ENCODE results near the gene FRAS1. TPM values are rescaled to one million over a fixed set of nuclear protein-coding genes. Genes with fewer than 3 reads are reported as not detected.
A peak's percentile ranks its signal among the peaks of the same experiment; 100 is the strongest.
"Not testable (repeated sequence)": the region's sequence is repeated elsewhere in the genome, so short reads cannot be mapped to it uniquely, and the experiment has no call there.

Gene FRAS1
- 2.8 and 3.5 TPM in 2 replicates for total RNA-seq (2012; rRNA removed)

DNA sequence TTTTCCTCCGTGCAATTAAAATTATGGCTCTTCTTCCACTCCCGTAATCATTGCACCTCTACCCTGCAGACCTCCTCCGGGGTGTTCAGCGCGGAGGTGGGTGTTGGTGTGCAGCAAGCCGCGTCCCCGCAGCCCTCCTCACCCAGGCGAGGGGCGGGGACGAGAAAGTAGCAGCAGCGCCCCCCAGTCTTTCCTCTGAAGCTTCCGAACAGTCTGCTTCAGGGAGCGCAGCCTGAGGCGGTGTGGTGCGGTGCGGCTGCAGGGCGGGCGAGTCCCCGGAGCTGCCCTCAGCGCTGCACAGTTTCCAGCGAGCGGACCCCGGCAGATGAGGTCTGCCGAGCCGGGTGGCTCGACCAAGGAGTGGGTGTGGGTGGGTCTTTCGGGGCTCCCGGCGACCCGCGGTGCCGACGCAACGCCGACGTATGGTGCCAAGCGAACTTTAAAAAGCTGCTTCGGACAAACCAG lies at the start of gene FRAS1:
Gene FRAS1, plus strand, starts transcription at position 189 of the 465 bp plus-strand sequence. CDS start 687 bp downstream, outside the sequence.
- H3K36me3 ChIP-seq (ENCODE audit: insufficient read depth, low read length): no peaks in the 10 kb centered on the region

GRCh38 chr4:78011003-78011402 lies 46.1 kb upstream of the FRAS1 start:
- H3K4me2 ChIP-seq (ENCODE audit: low read length); H3K4me1 ChIP-seq (ENCODE audit: control insufficient read depth, insufficient read depth, low read length); H3K4me3 ChIP-seq (ENCODE audit: low read length); H3K9me3 ChIP-seq (replicated peaks; ENCODE audit: low read length); H3K9ac ChIP-seq (ENCODE audit: low read depth, low read length); H3K27me3 ChIP-seq (ENCODE audit: control insufficient read depth, insufficient read depth, low read length); H3K36me3 ChIP-seq (ENCODE audit: insufficient read depth, low read length): not testable (repeated sequence)

More for the DNA sequence above, at the start of gene FRAS1:
- Histone ChIP-seq H3K4me2 (ENCODE audit: low read length) (peak within 1 kb of the TSS; percentile 92), H3K27me3 (ENCODE audit: control insufficient read depth, insufficient read depth, low read length) (peaks cover 6% of the 10 kb centered on the region), H3K9me3 (replicated peaks; ENCODE audit: low read length) (no peaks in the 10 kb centered on the region), H3K4me1 (ENCODE audit: control insufficient read depth, insufficient read depth, low read length) (peaks cover 21% of the 10 kb centered on the region), H3K9ac (ENCODE audit: low read depth, low read length) (peak within 1 kb of the TSS; percentile 65), H3K4me3 (ENCODE audit: low read length) (peak within 1 kb of the TSS; percentile 73)

- no peaks in the 10 kb centered on the region for H3K9me3 ChIP-seq (replicated peaks; ENCODE audit: low read length)
- H3K27me3 ChIP-seq (ENCODE audit: control insufficient read depth, insufficient read depth, low read length): no peaks in the 10 kb centered on the region
- H3K36me3 ChIP-seq (ENCODE audit: insufficient read depth, low read length): no peaks in the 10 kb centered on the region
- H3K4me1 ChIP-seq (ENCODE audit: control insufficient read depth, insufficient read depth, low read length): no peaks in the 10 kb centered on the region
- H3K9ac ChIP-seq (ENCODE audit: low read depth, low read length): no peak overlapping the region
- no peak overlapping the region for H3K4me3 ChIP-seq (ENCODE audit: low read length)
- no peak overlapping the region for H3K4me2 ChIP-seq (ENCODE audit: low read length)
These were observed 41.9 kb upstream of the FRAS1 start for GRCh38 chr4:78014889-78015886.

DNA sequence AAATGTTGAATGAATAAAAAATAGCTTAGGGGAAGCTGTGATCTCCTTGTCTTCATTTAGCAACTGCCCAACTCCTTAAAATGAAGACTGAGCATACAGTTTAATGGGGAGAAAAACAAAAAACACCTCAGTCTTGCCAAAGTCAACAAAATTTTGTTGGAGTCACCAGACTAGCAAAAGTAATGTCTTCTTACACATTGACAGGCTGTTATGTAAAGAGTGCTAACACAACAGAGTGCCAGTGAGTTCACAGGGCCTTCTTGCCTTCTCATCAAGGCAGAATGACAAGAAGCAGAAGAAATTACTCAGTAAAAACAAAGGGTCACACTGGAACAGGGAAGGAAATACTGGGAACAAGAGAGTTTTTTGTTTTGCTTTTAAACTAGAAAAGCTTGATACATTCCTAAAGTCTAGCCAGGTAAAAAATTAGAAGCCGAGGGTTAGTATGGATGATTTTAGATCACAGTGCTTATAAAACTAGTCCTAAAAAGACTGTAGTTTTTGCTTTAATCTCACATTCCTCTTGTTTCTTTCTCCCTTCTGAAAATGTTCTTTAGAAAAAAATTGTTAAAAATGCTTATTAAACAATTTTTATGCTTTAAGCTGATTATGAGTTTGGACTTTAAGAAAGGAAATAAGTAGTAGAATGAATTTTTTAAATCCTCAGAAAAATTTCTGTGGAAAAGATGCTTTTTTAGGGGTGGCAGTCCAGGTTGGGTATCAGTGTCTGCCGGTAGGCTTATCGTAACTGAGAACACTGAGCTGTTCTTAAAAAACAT lies 38.7 kb upstream of the FRAS1 start:
- no peak overlapping the region for H3K9ac ChIP-seq (ENCODE audit: low read depth, low read length)
- H3K9me3 ChIP-seq (replicated peaks; ENCODE audit: low read length): no peaks in the 10 kb centered on the region
- H3K4me3 ChIP-seq (ENCODE audit: low read length): no peak overlapping the region
- H3K4me1 ChIP-seq (ENCODE audit: control insufficient read depth, insufficient read depth, low read length): no peaks in the 10 kb centered on the region
- no peak overlapping the region for H3K4me2 ChIP-seq (ENCODE audit: low read length)
- H3K27me3 ChIP-seq (ENCODE audit: control insufficient read depth, insufficient read depth, low read length): no peaks in the 10 kb centered on the region
- no peaks in the 10 kb centered on the region for H3K36me3 ChIP-seq (ENCODE audit: insufficient read depth, low read length)

GRCh38 chr4:78019414-78019813 lies 37.7 kb upstream of the FRAS1 start:
- no peaks in the 10 kb centered on the region for H3K9me3 ChIP-seq (replicated peaks; ENCODE audit: low read length)
- no peak overlapping the region for H3K4me3 ChIP-seq (ENCODE audit: low read length)
- H3K9ac ChIP-seq (ENCODE audit: low read depth, low read length): no peak overlapping the region
- no peak overlapping the region for H3K4me2 ChIP-seq (ENCODE audit: low read length)
- H3K36me3 ChIP-seq (ENCODE audit: insufficient read depth, low read length): no peaks in the 10 kb centered on the region
- H3K27me3 ChIP-seq (ENCODE audit: control insufficient read depth, insufficient read depth, low read length): no peaks in the 10 kb centered on the region
- H3K4me1 ChIP-seq (ENCODE audit: control insufficient read depth, insufficient read depth, low read length): peaks cover 3% of the 10 kb centered on the region

DNA sequence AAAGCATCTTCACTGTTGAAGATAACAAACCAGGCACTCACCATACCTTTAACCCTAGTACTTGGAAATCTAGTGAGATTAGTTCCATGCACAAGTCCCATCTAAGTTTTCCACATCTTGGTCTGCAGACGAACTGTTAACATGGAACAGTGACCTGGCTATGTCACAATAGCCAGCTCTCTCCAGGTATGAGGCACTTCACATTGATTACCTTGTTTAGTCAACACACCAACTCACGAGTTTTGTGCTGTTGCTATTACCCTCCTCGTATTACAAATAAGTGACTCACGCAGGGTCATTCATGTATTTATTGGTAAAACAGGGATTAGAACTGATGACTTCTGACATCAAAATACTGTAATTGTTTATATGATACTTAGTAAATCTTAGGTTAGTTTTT lies 36.4 kb upstream of the FRAS1 start:
- Histone ChIP-seq H3K4me3 (ENCODE audit: low read length) (no peak overlapping the region), H3K9me3 (replicated peaks; ENCODE audit: low read length) (no peaks in the 10 kb centered on the region), H3K36me3 (ENCODE audit: insufficient read depth, low read length) (no peaks in the 10 kb centered on the region), H3K27me3 (ENCODE audit: control insufficient read depth, insufficient read depth, low read length) (no peaks in the 10 kb centered on the region), H3K4me2 (ENCODE audit: low read length) (no peak overlapping the region), H3K9ac (ENCODE audit: low read depth, low read length) (no peak overlapping the region), H3K4me1 (ENCODE audit: control insufficient read depth, insufficient read depth, low read length) (peaks cover 6% of the 10 kb centered on the region)

- no peak overlapping the region for H3K4me2 ChIP-seq (ENCODE audit: low read length)
- H3K4me1 ChIP-seq (ENCODE audit: control insufficient read depth, insufficient read depth, low read length): peaks cover 6% of the 10 kb centered on the region
- no peaks in the 10 kb centered on the region for H3K27me3 ChIP-seq (ENCODE audit: control insufficient read depth, insufficient read depth, low read length)
- no peak overlapping the region for H3K9ac ChIP-seq (ENCODE audit: low read depth, low read length)
- no peak overlapping the region for H3K4me3 ChIP-seq (ENCODE audit: low read length)
- no peaks in the 10 kb centered on the region for H3K9me3 ChIP-seq (replicated peaks; ENCODE audit: low read length)
- no peaks in the 10 kb centered on the region for H3K36me3 ChIP-seq (ENCODE audit: insufficient read depth, low read length)
These were observed 34.6 kb upstream of the FRAS1 start for GRCh38 chr4:78022517-78022916.

DNA sequence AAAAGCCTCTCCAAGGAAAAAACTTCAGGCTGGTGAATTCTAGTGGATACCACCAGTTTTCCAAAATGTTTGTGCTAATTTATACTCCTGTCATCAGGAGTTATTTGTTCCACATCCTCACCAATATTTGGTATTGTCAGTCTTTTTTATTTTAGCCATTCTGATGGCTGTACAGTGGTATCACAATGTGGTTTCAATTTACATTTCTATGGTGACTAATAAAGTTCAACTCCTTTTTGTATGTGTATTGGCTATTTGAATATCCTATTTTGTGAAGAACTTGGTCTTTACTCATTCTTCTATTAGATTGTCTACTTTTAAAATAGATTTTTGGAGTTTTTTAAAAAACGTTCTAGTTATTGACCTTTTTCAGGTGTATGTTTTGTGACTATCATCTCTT lies 33.0 kb upstream of the FRAS1 start:
- H3K4me3 ChIP-seq (ENCODE audit: low read length): no peak overlapping the region
- H3K36me3 ChIP-seq (ENCODE audit: insufficient read depth, low read length): no peaks in the 10 kb centered on the region

DNA sequence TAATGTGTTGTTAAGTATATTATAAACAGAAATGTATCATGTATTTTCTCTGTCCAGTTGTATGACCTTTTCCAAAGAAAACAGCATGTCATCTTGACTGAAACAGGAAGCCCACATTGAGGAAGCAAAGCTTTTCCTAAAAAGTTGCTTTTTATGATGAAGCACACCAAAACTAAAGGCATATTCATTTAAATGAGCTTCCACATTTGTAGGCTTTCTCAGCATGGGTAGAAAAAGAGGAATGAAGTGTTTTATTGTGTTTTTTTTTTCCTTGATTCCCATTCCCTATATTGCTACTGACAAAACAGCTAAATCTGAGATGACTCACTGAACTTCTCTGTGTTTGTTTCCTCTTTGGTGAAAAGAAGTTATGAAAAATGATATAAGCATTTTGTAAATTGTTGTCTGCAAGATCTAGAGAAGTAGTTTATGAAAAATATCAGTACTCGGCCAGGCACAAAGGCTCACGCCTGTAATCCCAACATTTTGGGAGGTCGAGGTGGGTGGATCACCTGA lies 32.5 kb upstream of the FRAS1 start:
- H3K36me3 ChIP-seq (ENCODE audit: insufficient read depth, low read length): no peaks in the 10 kb centered on the region
- no peak overlapping the region for H3K4me2 ChIP-seq (ENCODE audit: low read length)
- peaks cover 6% of the 10 kb centered on the region for H3K4me1 ChIP-seq (ENCODE audit: control insufficient read depth, insufficient read depth, low read length)
- H3K27me3 ChIP-seq (ENCODE audit: control insufficient read depth, insufficient read depth, low read length): no peaks in the 10 kb centered on the region
- no peak overlapping the region for H3K4me3 ChIP-seq (ENCODE audit: low read length)
- no peak overlapping the region for H3K9ac ChIP-seq (ENCODE audit: low read depth, low read length)
- H3K9me3 ChIP-seq (replicated peaks; ENCODE audit: low read length): no peaks in the 10 kb centered on the region

More for the DNA sequence above, 33.0 kb upstream of the FRAS1 start:
- Histone ChIP-seq H3K27me3 (ENCODE audit: control insufficient read depth, insufficient read depth, low read length) (no peaks in the 10 kb centered on the region), H3K9ac (ENCODE audit: low read depth, low read length) (no peak overlapping the region), H3K4me1 (ENCODE audit: control insufficient read depth, insufficient read depth, low read length) (peaks cover 6% of the 10 kb centered on the region), H3K9me3 (replicated peaks; ENCODE audit: low read length) (no peaks in the 10 kb centered on the region), H3K4me2 (ENCODE audit: low read length) (no peak overlapping the region)

DNA sequence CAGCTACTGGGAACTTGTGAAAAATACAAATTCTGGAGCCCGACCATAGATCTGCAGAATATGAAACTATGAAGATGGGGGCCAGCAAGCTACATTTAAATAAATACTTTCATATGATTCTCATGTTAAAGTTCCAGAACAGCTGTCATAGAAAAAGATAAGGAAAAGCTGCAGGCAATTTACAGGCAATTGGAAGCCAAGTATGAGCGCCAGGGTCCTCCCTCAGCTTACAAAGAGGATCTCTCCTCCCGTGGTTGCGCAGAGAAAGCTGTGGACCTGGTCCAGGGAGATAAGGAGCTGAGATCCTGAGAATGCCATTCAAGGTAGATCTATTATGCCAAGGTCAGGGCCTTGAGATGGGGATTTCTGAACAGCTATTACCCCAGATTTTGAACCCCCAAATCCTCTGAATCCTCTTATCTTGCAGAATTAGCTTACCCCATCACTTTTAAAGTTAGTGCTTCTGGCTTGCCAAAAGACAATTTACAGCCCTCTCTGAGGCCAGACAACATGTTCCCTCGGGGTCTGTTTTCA lies 25.6 kb upstream of the FRAS1 start:
- no peaks in the 10 kb centered on the region for H3K36me3 ChIP-seq (ENCODE audit: insufficient read depth, low read length)
- H3K4me3 ChIP-seq (ENCODE audit: low read length): no peak overlapping the region
- no peak overlapping the region for H3K4me2 ChIP-seq (ENCODE audit: low read length)
- H3K9me3 ChIP-seq (replicated peaks; ENCODE audit: low read length): no peaks in the 10 kb centered on the region
- H3K4me1 ChIP-seq (ENCODE audit: control insufficient read depth, insufficient read depth, low read length): no peaks in the 10 kb centered on the region
- H3K9ac ChIP-seq (ENCODE audit: low read depth, low read length): no peak overlapping the region
- peaks cover 3% of the 10 kb centered on the region for H3K27me3 ChIP-seq (ENCODE audit: control insufficient read depth, insufficient read depth, low read length)

DNA sequence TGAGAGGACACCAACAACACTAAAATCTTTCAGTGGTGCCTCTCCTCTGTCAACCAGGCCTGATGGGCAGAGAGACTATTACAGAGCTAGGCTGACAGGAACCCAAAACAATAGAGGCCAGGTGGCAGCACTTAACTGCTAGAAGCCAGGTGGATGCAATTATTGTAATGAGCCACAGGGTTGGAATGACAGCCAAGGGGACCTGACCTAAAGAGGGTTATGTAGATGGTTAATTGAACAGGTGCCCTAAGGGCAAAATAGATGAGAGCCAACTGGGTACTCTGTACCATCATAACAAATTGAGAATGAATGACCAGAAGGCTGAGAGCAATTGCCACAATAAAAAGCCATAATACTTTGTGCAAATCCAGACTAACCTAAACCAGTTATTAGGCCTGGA lies 24.7 kb upstream of the FRAS1 start:
- H3K4me1 ChIP-seq (ENCODE audit: control insufficient read depth, insufficient read depth, low read length): no peaks in the 10 kb centered on the region
- no peaks in the 10 kb centered on the region for H3K36me3 ChIP-seq (ENCODE audit: insufficient read depth, low read length)
- H3K4me3 ChIP-seq (ENCODE audit: low read length): no peak overlapping the region
- H3K27me3 ChIP-seq (ENCODE audit: control insufficient read depth, insufficient read depth, low read length): peaks cover 3% of the 10 kb centered on the region
- H3K9ac ChIP-seq (ENCODE audit: low read depth, low read length): no peak overlapping the region
- no peaks in the 10 kb centered on the region for H3K9me3 ChIP-seq (replicated peaks; ENCODE audit: low read length)
- H3K4me2 ChIP-seq (ENCODE audit: low read length): no peak overlapping the region

All from skeletal muscle satellite cell (primary cell).